ENCODE results near the gene PUS1.

DNA sequence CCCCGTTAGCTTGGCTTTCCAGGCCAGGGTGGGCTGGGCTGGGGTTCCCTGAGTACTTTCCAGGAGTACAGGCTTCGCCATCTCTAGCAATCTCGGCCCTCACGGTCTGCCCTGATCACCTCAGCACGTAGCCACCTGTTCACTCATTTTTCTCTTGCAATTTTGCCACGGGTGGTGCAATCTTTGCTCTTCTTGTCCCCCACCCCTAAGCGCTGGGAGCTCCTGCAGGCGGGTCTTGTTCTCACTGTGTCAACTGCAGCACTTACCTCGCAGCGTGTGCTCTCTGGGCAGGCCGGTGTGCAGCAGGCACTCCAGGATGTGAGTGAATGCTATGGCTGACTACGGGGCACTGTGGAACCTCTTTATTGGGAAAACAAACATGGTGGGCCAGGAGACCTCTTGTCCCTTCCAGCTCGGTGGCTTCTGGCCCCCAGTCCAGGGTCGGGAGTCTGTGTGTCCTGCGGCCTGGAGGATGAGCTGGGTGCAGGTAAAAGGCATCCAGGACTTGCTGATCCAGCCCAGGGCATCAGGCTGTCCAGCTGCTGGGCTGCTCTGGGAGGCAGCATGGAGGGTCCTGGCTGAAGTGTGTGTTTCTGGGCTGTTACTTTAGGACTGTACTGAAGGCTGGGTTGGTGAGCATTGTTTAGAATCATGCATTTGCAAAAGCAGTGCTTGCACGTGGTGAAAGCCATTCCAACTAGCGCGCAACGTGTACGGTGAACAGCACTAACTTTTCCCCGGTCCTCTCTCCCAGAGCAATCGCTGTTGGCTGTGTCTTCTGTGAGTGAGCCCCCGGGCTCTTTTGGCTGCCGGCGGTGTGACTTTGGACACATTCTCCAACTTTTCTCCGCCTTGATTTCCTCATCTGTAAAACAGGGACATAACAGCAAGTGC is 36.1 kb upstream of the PUS1 start:
- TF ChIP-seq YY1 (IDR thresholded peaks at IDR 0.05; ENCODE audit: insufficient read depth, insufficient read length) (no peak), ZNF274 (IDR thresholded peaks at IDR 0.05; ENCODE audit: low read depth, low read length) (no peak), SUZ12 (IDR thresholded peaks at IDR 0.05; ENCODE audit: extremely low read depth, insufficient read depth, insufficient read length) (no peak)
